Testis (tissue), 3 donors: ENCODE results near the gene ANO2. TPM values are rescaled to one million over a fixed set of nuclear protein-coding genes. Genes with fewer than 3 reads are reported as not detected.

ENCODE experiments used
- DNase-seq: peaks from one replicate; pipeline ENCODE4 v3.0.0-alpha.2; 2019
- H3K27ac ChIP-seq, 2 donors: fragments of 200-600 bp; sonication (generic); one replicate each; pipeline ENCODE4 v1.5.1; 2019
- H3K27me3 ChIP-seq: fragments of 200-600 bp; sonication (generic); one replicate; pipeline ENCODE4 v1.5.1; 2019
- H3K36me3 ChIP-seq: fragments of 200-600 bp; sonication (generic); one replicate; pipeline ENCODE4 v1.5.1; 2017; ENCODE audit warnings: low read depth; ENCODE audit errors: missing control alignments
- H3K4me1 ChIP-seq: fragments of 200-600 bp; sonication (generic); one replicate; pipeline ENCODE4 v1.5.1; 2019
- H3K4me3 ChIP-seq, 2 donors: fragments of 200-600 bp; sonication (generic); one replicate each; pipeline ENCODE4 v1.5.1; 2017 to 2019
- H3K9me3 ChIP-seq: fragments of 200-600 bp; sonication (generic); one replicate; pipeline ENCODE4 v1.5.1; 2017
- POLR2A ChIP-seq: fragments of 450-650 bp; IDR thresholded peaks from one replicate; pipeline ENCODE4 v1.6.1; 2017; ENCODE audit warnings: antibody characterized with exemption, mild to moderate bottlenecking, moderate library complexity
- WGBS, 2 donors: methylation state at CpG; one replicate each; pipeline ENCODE4 v1.1.5; 2018; 5-methylcytosine and 5-hydroxymethylcytosine counted together
- intact Hi-C: fragments of 100-400 bp; cut with DNase I; formaldehyde crosslinking; loops from one replicate; pipeline ENCODE4 v1.15.1; 2023; ENCODE audit warnings: low total_unique reads
- polyA plus RNA-seq: library from polyadenylated mRNA; stranded (reverse); fragments of 350-450 nt; fragmentation: Illumina TruSeq; extraction: RNeasy Lipid Tissue Mini Kit (QIAGEN cat#74804); gene quantifications from one replicate; pipeline ENCODE4 v1.2.3, GENCODE V29; 2014; ENCODE audit warnings: low read depth, low replicate concordance; ENCODE audit not compliant: insufficient read depth
- total RNA-seq, 2 donors: library from RNA; depleted of rRNA; stranded (reverse); fragments of >200 nt; gene quantifications; one replicate each; pipeline ENCODE4 v1.2.3, GENCODE V29; 2016
- TF ChIP-seq, protein P1 (sequence below), 3 experiments: fragments of 450-650 bp in 2 of 3; fragments of 200-600 bp in 1 of 3; sonication (generic) in 1 of 3; IDR thresholded peaks; one replicate each; pipeline ENCODE4 v1.5.1; 2016 to 2019; ENCODE audit warnings: antibody characterized with exemption in 3 of 3, mild to moderate bottlenecking in 2 of 3, moderate library complexity in 1 of 3

ANO2 gene
- total and polyA plus RNA-seq, 3 donors from 2014 or later: 9.8 to 24.5 (median 24.4) TPM

GRCh38 chr12:5914387-5915149 is 30.5 kb downstream of the ANO2 start:
- Histone ChIP-seq H3K4me3 (no peak overlapping the region), H3K27ac (no peak overlapping the region), H3K27me3 (no peaks in the 10 kb centered on the region), H3K9me3 (no peaks in the 10 kb centered on the region), H3K4me1 (no peaks in the 10 kb centered on the region), H3K36me3 (no peaks in the 10 kb centered on the region)
- no peak for TF ChIP-seq POLR2A
- TF ChIP-seq, protein P1, sequence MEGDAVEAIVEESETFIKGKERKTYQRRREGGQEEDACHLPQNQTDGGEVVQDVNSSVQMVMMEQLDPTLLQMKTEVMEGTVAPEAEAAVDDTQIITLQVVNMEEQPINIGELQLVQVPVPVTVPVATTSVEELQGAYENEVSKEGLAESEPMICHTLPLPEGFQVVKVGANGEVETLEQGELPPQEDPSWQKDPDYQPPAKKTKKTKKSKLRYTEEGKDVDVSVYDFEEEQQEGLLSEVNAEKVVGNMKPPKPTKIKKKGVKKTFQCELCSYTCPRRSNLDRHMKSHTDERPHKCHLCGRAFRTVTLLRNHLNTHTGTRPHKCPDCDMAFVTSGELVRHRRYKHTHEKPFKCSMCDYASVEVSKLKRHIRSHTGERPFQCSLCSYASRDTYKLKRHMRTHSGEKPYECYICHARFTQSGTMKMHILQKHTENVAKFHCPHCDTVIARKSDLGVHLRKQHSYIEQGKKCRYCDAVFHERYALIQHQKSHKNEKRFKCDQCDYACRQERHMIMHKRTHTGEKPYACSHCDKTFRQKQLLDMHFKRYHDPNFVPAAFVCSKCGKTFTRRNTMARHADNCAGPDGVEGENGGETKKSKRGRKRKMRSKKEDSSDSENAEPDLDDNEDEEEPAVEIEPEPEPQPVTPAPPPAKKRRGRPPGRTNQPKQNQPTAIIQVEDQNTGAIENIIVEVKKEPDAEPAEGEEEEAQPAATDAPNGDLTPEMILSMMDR (IDR thresholded peaks at IDR 0.05): no peak
- intact Hi-C loops: no loop called here
- 74 to 76% methylated on average over 4 to 11 of the region's 11 CpGs for WGBS, 2 donors
- DNase-seq: no peak

GRCh38 chr12:5913387-5913786 is 31.7 kb downstream of the ANO2 start:
- WGBS, 2 donors: 87 to 93% methylated on average over 9 of the region's 9 CpGs

GRCh38 chr12:5912437-5913334 is 32.4 kb downstream of the ANO2 start:
- 80 to 84% methylated on average over 19 of the region's 19 CpGs for WGBS, 2 donors

More at GRCh38 chr12:5913387-5913786, 31.7 kb downstream of the ANO2 start:
- H3K27me3 ChIP-seq: no peaks in the 10 kb centered on the region
- H3K9me3 ChIP-seq: no peaks in the 10 kb centered on the region
- H3K4me3 ChIP-seq: no peak overlapping the region
- H3K27ac ChIP-seq: no peak overlapping the region
- intact Hi-C loops: no loop called here
- TF ChIP-seq POLR2A: no peak
- TF ChIP-seq, protein P1 (IDR thresholded peaks at IDR 0.05): no peak
- no peak for DNase-seq
- no peaks in the 10 kb centered on the region for H3K36me3 ChIP-seq
- no peaks in the 10 kb centered on the region for H3K4me1 ChIP-seq

GRCh38 chr12:5912011-5912410 is 33.0 kb downstream of the ANO2 start:
- H3K4me1 ChIP-seq: no peaks in the 10 kb centered on the region
- H3K27me3 ChIP-seq: no peaks in the 10 kb centered on the region
- H3K27ac ChIP-seq: no peak overlapping the region
- 68 to 76% methylated on average over 3 of the region's 3 CpGs for WGBS, 2 donors
- DNase-seq: no peak
- no peak overlapping the region for H3K4me3 ChIP-seq
- TF ChIP-seq, protein P1 (IDR thresholded peaks at IDR 0.05): no peak
- no peak for TF ChIP-seq POLR2A
- intact Hi-C loops: no loop called here
- H3K9me3 ChIP-seq: no peaks in the 10 kb centered on the region
- H3K36me3 ChIP-seq: no peaks in the 10 kb centered on the region

More at GRCh38 chr12:5912437-5913334, 32.4 kb downstream of the ANO2 start:
- Histone ChIP-seq H3K9me3 (no peaks in the 10 kb centered on the region), H3K36me3 (no peaks in the 10 kb centered on the region), H3K4me3 (no peak overlapping the region), H3K27ac (no peak overlapping the region), H3K27me3 (no peaks in the 10 kb centered on the region), H3K4me1 (no peaks in the 10 kb centered on the region)
- TF ChIP-seq POLR2A: no peak
- TF ChIP-seq, protein P1 (IDR thresholded peaks at IDR 0.05): no peak
- intact Hi-C loops: no loop called here
- DNase-seq: no peak
